A549 treated with AZD9567 at 1 μM for 4 hours (cell line): ENCODE data around the gene GRAMD1A. TPM values are rescaled to one million over a fixed set of nuclear protein-coding genes. Genes with fewer than 3 reads are reported as not detected.

ENCODE experiments used
- total RNA-seq: library from RNA; stranded (reverse); fragments of 200-300 nt; extraction: Qiagen RNA extraction; gene quantifications from 5 replicates; pipeline ENCODE4 v1.2.3, GENCODE V29; 2022; ENCODE audit not compliant: insufficient read depth

GRAMD1A gene
- 129 to 140 TPM (median 137 TPM) in 5 replicates for total RNA-seq

GRCh38 chr19:34999498-35000337 is at the start of gene GRAMD1A:
Gene GRAMD1A (plus strand): TSS chr19:35000323. CDS start chr19:35000479, 156 bp downstream.

GRCh38 chr19:34963573-34964406 is 36.3 kb upstream of the GRAMD1A start, which contains the start of gene ZNF792:
Gene ZNF792 (minus strand): TSS chr19:34964229. CDS start chr19:34963662, 567 bp downstream.

GRCh38 chr19:35030257-35031071 is 30.3 kb downstream of the GRAMD1A start, which contains the start of gene SCN1B:
Gene SCN1B (plus strand): TSS chr19:35030470. CDS start chr19:35030821, 351 bp downstream.

GRCh38 chr19:35041548-35042055 is 41.5 kb downstream of the GRAMD1A start, which contains the start of gene HPN:
Gene HPN (plus strand): TSS chr19:35041721. CDS start chr19:35042507, 786 bp downstream.

Other genes with a start within 250 kb of the GRAMD1A start
- 1.6 to 2.7 TPM (median 2.4 TPM) in 5 replicates for gene ZNF599, start 227.1 kb upstream of the GRAMD1A start, total RNA-seq
- gene ZNF30, start 73.4 kb upstream of the GRAMD1A start, total RNA-seq: 5.3 to 6.1 TPM (median 5.6 TPM) in 5 replicates
- 0.49 to 1.5 TPM (median 1.3 TPM) in 5 replicates for gene ZNF792, start 36.1 kb upstream of the GRAMD1A start, total RNA-seq
- gene SCN1B, start 30.1 kb downstream of the GRAMD1A start, total RNA-seq: 8.7 to 17.8 TPM (median 17.2 TPM) in 5 replicates
- 0.09 to 0.20 TPM (median 0.13 TPM) in 3 of 5 replicates, not detected in the others for gene HPN, start 41.4 kb downstream of the GRAMD1A start, total RNA-seq
- gene FXYD3, start 115.5 kb downstream of the GRAMD1A start, total RNA-seq: 0.17 to 0.50 TPM (median 0.35 TPM) in 4 of 5 replicates, not detected in the other
- gene LGI4, start 134.7 kb downstream of the GRAMD1A start, total RNA-seq: 0.07 to 0.32 TPM (median 0.22 TPM) in 4 of 5 replicates, not detected in the other
- 0.21 to 0.88 TPM (median 0.29 TPM) in 4 of 5 replicates, not detected in the other for gene FXYD1, start 138.5 kb downstream of the GRAMD1A start, total RNA-seq
- 0.21 to 0.29 TPM (median 0.23 TPM) in 4 of 5 replicates, not detected in the other for gene FXYD7, start 142.9 kb downstream of the GRAMD1A start, total RNA-seq
- 172 to 212 TPM (median 198 TPM) in 5 replicates for gene FXYD5, start 154.4 kb downstream of the GRAMD1A start, total RNA-seq
- not detected in 5 replicates for gene FAM187B, start 228.4 kb downstream of the GRAMD1A start, total RNA-seq
- gene LSR, start 248.7 kb downstream of the GRAMD1A start, total RNA-seq: 5.7 to 11.3 TPM (median 9.0 TPM) in 5 replicates